HUES48 (cell line): ENCODE data around the gene CENPW.

Experiments used
- H3K27ac ChIP-seq: one replicate; pipeline ENCODE4 v1.7.0; 2013; ENCODE audit warnings: low read depth, low read length, inconsistent platforms
- H3K27me3 ChIP-seq: 2 replicates; pipeline ENCODE4 v1.6.1; 2013; ENCODE audit warnings: mild to moderate bottlenecking, low read length; ENCODE audit not compliant: control insufficient read depth, insufficient read depth
- H3K36me3 ChIP-seq: 2 replicates; pipeline ENCODE4 v1.6.1; 2013; ENCODE audit warnings: low read length; ENCODE audit not compliant: control insufficient read depth, insufficient read depth
- H3K4me1 ChIP-seq: 2 replicates; pipeline ENCODE4 v1.6.1; 2013; ENCODE audit warnings: mild to moderate bottlenecking, low read length; ENCODE audit not compliant: control insufficient read depth, insufficient read depth
- H3K4me3 ChIP-seq: 2 replicates; pipeline ENCODE4 v1.5.1; 2013; ENCODE audit warnings: mild to moderate bottlenecking, low read depth, low read length
- H3K9ac ChIP-seq: 2 replicates; pipeline ENCODE4 v1.6.1; 2013; ENCODE audit warnings: mild to moderate bottlenecking, low read depth, low read length, moderate library complexity
- H3K9me3 ChIP-seq: 2 replicates; pipeline ENCODE4 v1.6.1; 2013; ENCODE audit warnings: low read length; ENCODE audit not compliant: control insufficient read depth, insufficient read depth

The CENPW gene

DNA sequence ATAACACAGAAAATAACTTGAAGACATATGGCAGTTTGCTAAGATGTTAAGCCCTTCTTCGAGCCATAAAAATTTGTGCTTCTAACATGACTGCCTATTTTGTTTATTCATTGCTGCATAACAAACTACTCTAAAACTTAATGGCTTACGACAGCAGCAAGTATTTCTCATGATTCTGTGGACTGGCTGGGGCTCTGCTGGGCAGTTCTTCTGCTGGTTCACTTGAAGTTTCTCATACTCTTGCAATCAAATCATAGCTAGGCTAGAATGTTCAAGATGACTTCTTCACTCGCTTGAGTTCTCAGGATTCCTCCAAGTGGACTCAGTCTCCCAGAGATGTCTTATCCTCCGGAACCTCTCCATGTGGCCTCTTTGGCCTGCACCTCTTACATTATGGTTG lies 33.4 kb downstream of the CENPW start:
- Histone ChIP-seq H3K9me3 (no peaks in the 10 kb centered on the region), H3K4me3 (no peak overlapping the region), H3K36me3 (no peaks in the 10 kb centered on the region), H3K4me1 (peaks cover 5% of the 10 kb centered on the region), H3K27me3 (no peaks in the 10 kb centered on the region), H3K27ac (no peak overlapping the region), H3K9ac (no peak overlapping the region)

DNA sequence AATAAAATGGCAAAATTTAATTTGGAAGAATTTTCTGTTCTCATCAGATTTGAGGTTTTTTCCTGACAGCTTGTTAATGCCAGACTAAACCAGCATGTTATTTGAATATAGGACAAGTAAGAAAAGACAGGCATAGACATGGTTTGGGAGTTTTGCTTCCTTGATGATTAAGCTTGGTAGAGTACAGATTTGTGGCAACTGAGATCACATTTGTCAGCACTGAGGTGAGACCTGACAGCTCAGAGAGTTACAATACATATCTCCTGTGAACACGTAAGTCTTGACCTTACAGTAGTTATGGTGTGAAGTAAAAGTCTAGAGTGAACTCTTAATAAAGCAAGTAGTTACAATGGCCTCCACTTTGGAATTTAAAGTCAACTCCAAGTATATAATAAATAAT lies 34.5 kb downstream of the CENPW start:
- Histone ChIP-seq H3K27me3 (no peaks in the 10 kb centered on the region), H3K36me3 (no peaks in the 10 kb centered on the region), H3K9ac (no peak overlapping the region), H3K9me3 (no peaks in the 10 kb centered on the region), H3K4me3 (no peak overlapping the region), H3K4me1 (peaks cover 5% of the 10 kb centered on the region), H3K27ac (no peak overlapping the region)

- no peak overlapping the region for H3K4me3 ChIP-seq
- H3K9ac ChIP-seq: no peak overlapping the region
- peaks cover 5% of the 10 kb centered on the region for H3K4me1 ChIP-seq
- H3K9me3 ChIP-seq: peaks cover 8% of the 10 kb centered on the region
- no peaks in the 10 kb centered on the region for H3K27me3 ChIP-seq
- no peak overlapping the region for H3K27ac ChIP-seq
- 0 out of 2 replicates have a peak, but pooled peaks cover 2% of the 10 kb centered on the region for H3K36me3 ChIP-seq
Observed at GRCh38 chr6:126376682-126377081, 36.8 kb downstream of the CENPW start.

GRCh38 chr6:126377594-126378153 lies 37.8 kb downstream of the CENPW start:
- Histone ChIP-seq H3K4me3 (no peak overlapping the region), H3K9ac (no peak overlapping the region), H3K4me1 (peaks cover 5% of the 10 kb centered on the region), H3K9me3 (peaks cover 11% of the 10 kb centered on the region), H3K36me3 (0 out of 2 replicates have a peak, but pooled peaks cover 2% of the 10 kb centered on the region), H3K27ac (no peak overlapping the region), H3K27me3 (no peaks in the 10 kb centered on the region)

GRCh38 chr6:126380072-126380583 lies 40.2 kb downstream of the CENPW start:
- Histone ChIP-seq H3K9ac (no peak overlapping the region), H3K36me3 (0 out of 2 replicates have a peak, but pooled peaks cover 2% of the 10 kb centered on the region), H3K4me3 (no peak overlapping the region), H3K27me3 (no peaks in the 10 kb centered on the region), H3K9me3 (peaks cover 24% of the 10 kb centered on the region), H3K4me1 (peaks cover 5% of the 10 kb centered on the region), H3K27ac (no peak overlapping the region)

GRCh38 chr6:126381498-126381897 lies 41.6 kb downstream of the CENPW start:
- H3K36me3 ChIP-seq: 0 out of 2 replicates have a peak, but pooled peaks cover 2% of the 10 kb centered on the region
- peaks cover 2% of the 10 kb centered on the region for H3K4me1 ChIP-seq
- peaks cover 24% of the 10 kb centered on the region for H3K9me3 ChIP-seq
- no peak overlapping the region for H3K9ac ChIP-seq
- H3K27ac ChIP-seq: no peak overlapping the region
- H3K4me3 ChIP-seq: no peak overlapping the region
- H3K27me3 ChIP-seq: no peaks in the 10 kb centered on the region

DNA sequence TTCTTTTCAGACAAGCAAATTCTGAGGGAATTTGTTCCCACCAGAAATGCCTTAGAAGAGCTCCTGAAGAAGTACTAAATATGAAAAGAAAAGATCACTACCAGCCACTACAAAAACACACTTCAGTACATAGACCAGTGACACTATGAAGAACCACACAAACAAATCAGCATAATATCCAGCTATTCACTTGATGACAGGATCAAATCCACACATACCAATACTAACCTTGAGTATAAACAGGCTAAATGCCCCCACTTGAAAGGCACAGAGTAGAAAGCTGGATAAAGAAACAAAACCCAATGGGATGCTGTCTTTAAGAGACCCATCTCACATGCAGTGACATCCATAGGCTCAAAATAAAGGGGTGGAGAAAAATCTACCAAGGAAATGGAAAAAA lies 43.3 kb downstream of the CENPW start:
- Histone ChIP-seq H3K27me3 (no peaks in the 10 kb centered on the region), H3K27ac (no peak overlapping the region), H3K9me3 (peaks cover 24% of the 10 kb centered on the region), H3K4me1 (no peaks in the 10 kb centered on the region), H3K9ac (no peak overlapping the region), H3K36me3 (0 out of 2 replicates have a peak, but pooled peaks cover 2% of the 10 kb centered on the region), H3K4me3 (no peak overlapping the region)

DNA sequence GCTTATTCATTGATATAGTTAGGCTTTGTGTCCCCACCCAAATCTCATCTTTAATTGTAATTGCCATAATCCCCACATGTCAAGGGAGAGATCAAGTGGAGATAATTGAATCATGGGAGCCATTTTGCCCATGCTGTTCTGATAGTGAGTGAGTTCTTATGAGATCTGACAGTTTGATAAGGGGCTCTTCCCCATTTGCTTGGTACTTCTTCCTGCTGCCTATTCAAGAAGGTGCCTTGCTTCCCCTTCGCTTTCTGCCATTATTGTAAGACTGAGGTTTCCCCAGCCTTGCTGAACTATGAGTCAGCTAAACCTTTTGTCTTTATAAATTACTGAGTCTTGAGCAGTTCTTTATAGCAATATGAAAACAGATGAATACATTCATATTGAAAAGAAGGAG lies 45.6 kb downstream of the CENPW start:
- H3K4me3 ChIP-seq: no peak overlapping the region
- H3K9ac ChIP-seq: no peak overlapping the region
- H3K9me3 ChIP-seq: peaks cover 24% of the 10 kb centered on the region
- H3K27me3 ChIP-seq: no peaks in the 10 kb centered on the region
- H3K36me3 ChIP-seq: 0 out of 2 replicates have a peak, but pooled peaks cover 2% of the 10 kb centered on the region
- no peaks in the 10 kb centered on the region for H3K4me1 ChIP-seq
- H3K27ac ChIP-seq: no peak overlapping the region

DNA sequence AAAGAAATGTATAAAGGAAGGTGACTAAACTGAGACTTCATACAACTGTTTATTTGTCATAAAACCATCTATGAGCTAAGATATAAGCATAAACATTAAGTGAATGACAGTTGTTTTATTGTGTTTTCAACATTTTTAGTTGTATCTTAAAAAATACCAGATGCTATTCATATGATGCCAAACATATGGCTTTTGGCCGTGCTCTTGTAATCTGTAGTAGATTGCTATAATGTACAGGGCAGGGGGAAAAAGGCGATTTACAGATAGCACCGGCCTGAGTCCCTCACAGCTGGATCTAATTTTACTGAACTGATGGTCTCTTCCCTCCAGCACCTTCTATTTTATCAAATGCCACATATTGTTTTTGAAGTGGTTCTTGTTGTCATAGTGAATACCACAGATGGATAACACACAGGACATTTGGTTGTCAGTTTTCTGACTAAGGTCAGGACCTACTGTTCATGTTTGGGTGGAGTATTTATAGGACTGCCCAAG lies 48.2 kb downstream of the CENPW start:
- Histone ChIP-seq H3K9ac (no peak overlapping the region), H3K4me3 (no peak overlapping the region), H3K27ac (no peak overlapping the region), H3K4me1 (no peaks in the 10 kb centered on the region), H3K27me3 (no peaks in the 10 kb centered on the region), H3K9me3 (peaks cover 9% of the 10 kb centered on the region; the same call in 1 of the 2 replicates), H3K36me3 (no peaks in the 10 kb centered on the region)

GRCh38 chr6:126396131-126396530 lies 56.2 kb downstream of the CENPW start:
- H3K27me3 ChIP-seq: no peaks in the 10 kb centered on the region
- H3K36me3 ChIP-seq: no peaks in the 10 kb centered on the region
- no peaks in the 10 kb centered on the region for H3K4me1 ChIP-seq
- no peak overlapping the region for H3K27ac ChIP-seq
- H3K9me3 ChIP-seq: no peaks in the 10 kb centered on the region
- H3K9ac ChIP-seq: no peak overlapping the region
- H3K4me3 ChIP-seq: no peak overlapping the region
